ENCODE measurements around the gene ADAMTS3. TPM values are rescaled to one million over a fixed set of nuclear protein-coding genes. Genes with fewer than 3 reads are reported as not detected.

The ADAMTS3 gene
- total RNA-seq, 1 donor from 2014 or later: 0.75 TPM

DNA sequence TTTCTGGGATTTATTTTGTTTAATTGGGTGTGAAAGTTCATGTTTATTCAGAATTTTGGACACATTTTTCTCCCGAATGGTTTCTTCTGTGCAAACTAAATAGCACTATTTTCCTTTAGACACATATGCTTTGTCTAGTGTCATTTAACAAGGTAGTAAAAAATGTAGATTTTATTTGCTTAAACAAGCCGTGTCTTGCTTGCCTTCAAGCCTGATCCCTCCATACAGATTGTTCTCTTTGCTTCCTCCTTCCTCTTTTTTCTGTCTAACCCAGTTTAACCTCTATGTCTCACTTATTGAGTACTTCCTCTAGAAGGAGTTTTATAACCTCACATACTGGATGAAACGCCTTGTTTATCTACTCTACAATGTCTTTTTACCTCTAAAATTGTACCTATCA, 325.4 kb downstream of the ADAMTS3 start:
- intact Hi-C loops (cut with DNase I): no loop called here
- DNase-seq (ENCODE audit: low spot score): no peak

DNA sequence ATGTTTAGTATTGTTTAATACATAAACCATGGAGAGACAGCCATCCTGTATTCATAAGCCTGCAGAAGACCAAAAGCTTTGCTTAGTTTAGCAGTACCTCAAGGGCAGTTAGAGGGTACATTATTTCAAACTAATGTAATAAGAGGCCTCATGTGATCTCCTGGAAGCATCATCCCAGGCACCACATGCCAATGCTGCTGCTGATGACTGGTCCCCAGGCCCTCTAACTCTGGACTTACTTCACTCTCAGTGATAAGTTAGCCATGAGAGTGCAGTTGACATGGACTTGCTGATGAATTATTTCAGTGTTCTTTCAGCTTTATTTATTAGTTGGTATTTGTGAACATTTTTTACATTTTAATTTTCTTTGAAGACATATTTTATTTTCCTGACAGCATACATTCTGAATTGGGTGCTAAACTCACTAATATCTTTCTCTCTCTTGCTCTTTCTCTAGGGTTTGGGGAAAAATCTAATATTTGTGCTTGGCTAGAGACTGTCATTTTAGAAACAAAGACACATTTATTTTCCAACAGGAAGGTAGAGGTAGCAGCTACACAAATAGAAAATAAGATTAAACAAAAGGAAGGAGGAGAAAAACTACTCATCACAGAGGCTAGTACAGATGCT, 329.4 kb downstream of the ADAMTS3 start:
- DNase-seq (ENCODE audit: low spot score): no peak
- intact Hi-C loops (cut with DNase I): no loop called here
